22Rv1 (cell line): Measurements from ENCODE around the gene ZNF709.
A peak's percentile ranks its signal among the peaks of the same experiment; 100 is the strongest.
"Not testable (repeated sequence)": the region's sequence is repeated elsewhere in the genome, so short reads cannot be mapped to it uniquely, and the experiment has no call there.

ENCODE experiments used
- H3K27ac ChIP-seq: fragments of 450-650 bp; 2 replicates; pipeline ENCODE4 v1.5.1; 2017
- CTCF ChIP-seq: fragments of 450-650 bp; IDR thresholded peaks from 2 replicates; pipeline ENCODE4 v1.5.1; 2017; ENCODE audit warnings: mild to moderate bottlenecking
- ZFX ChIP-seq: fragments of 450-650 bp; IDR thresholded peaks from 2 replicates; pipeline ENCODE4 v1.6.1; 2017; ENCODE audit warnings: antibody characterized with exemption, borderline replicate concordance

The ZNF709 gene

GRCh38 chr19:12495002-12495802 is 10.6 kb upstream of the ZNF709 start:
- TF ChIP-seq ZFX (no peak), CTCF (peak; percentile 79)
- peak overlapping the region; percentile 78 for H3K27ac ChIP-seq

GRCh38 chr19:12494260-12494860 is 9.7 kb upstream of the ZNF709 start:
- TF ChIP-seq ZFX (no peak), CTCF (no peak)
- H3K27ac ChIP-seq: peak overlapping the region; percentile 78

GRCh38 chr19:12486265-12486783 is 1.7 kb upstream of the ZNF709 start:
- H3K27ac ChIP-seq: not testable (repeated sequence)

- no peak overlapping the region for H3K27ac ChIP-seq
- TF ChIP-seq ZFX: no peak
- TF ChIP-seq CTCF: no peak
These were observed 955 bp upstream of the ZNF709 start for GRCh38 chr19:12485571-12485970.

- TF ChIP-seq CTCF (no peak), ZFX (no peak)
- 0 out of 2 replicates have a peak overlapping the region, but pooled peaks have one; percentile 13 for H3K27ac ChIP-seq
These were observed 418 bp upstream of the ZNF709 start for GRCh38 chr19:12485052-12485416.

GRCh38 chr19:12484011-12484370 is 625 bp downstream of the ZNF709 start:
- TF ChIP-seq CTCF (no peak), ZFX (no peak)
- no peak overlapping the region for H3K27ac ChIP-seq

- no peak overlapping the region for H3K27ac ChIP-seq
These were observed 2.1 kb downstream of the ZNF709 start for GRCh38 chr19:12482509-12482886.

More at GRCh38 chr19:12482509-12482886, 2.1 kb downstream of the ZNF709 start:
- TF ChIP-seq CTCF (no peak), ZFX (no peak)
